ENCODE data around the gene DLX4.

Gene DLX4

DNA sequence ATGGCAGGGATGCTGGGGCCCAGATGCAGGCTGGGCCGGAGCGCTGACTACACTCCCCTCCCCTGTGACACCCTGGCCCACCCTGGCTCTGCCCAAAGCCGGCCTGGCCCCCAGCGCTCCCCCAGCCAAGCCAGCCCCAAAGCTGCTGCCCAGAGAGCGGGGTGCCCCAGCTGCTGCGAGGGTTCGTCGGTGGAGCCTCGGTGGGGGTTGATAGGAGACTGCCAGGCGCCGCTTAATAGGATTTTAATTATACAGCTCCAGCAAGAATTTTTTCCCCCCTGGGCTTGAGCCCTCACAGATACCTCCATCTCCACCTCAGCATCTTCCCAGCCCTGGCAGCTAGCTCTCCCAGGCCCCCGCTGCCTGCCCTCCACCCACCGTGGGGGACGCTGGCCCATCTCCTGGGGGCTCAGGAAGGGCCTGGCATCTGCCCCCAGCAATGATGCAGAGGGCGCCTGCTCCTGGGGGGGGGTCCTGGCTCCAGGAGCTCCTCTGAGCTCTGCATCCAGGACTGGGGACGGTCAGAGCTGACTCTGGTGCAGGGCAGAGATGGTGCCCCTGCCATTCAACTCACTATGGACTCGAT lies 36.8 kb upstream of the DLX4 start:
- H3K4me3 ChIP-seq (ENCODE audit: low read length) = no peak overlapping the region

DNA sequence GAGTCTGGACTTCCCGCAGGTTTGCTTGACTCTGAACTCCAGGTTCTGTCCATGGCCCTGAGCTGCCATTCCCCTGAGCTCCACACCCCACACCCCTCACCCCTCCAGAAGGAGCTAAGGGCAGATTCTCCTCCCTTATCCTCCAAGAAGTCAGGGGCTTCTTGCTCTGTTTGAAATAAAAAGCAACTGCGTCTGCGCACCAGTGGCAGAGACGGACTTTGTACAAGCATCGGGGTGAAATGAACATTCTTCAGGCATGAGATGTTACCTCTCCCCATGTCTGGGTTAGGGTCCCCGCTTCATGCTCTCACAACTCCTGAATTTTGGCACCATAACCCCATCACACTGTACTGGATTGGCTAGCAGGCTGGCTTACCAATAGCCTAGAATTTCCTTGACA lies 36.1 kb upstream of the DLX4 start:
- Histone ChIP-seq H3K9me3 (ENCODE audit: control insufficient read depth, low read length) (no peaks in the 10 kb centered on the region), H3K27me3 (ENCODE audit: control insufficient read depth, insufficient read depth, low read length) (peaks cover 35% of the 10 kb centered on the region), H3K4me1 (ENCODE audit: control insufficient read depth, insufficient read depth, low read length) (no peaks in the 10 kb centered on the region), H3K36me3 (ENCODE audit: control insufficient read depth, insufficient read depth, low read length) (no peaks in the 10 kb centered on the region), H3K9ac (ENCODE audit: low read length) (no peak overlapping the region), H3K4me3 (ENCODE audit: low read length) (no peak overlapping the region)

More for the DNA sequence above, 36.8 kb upstream of the DLX4 start:
- no peaks in the 10 kb centered on the region for H3K9me3 ChIP-seq (ENCODE audit: control insufficient read depth, low read length)
- no peaks in the 10 kb centered on the region for H3K4me1 ChIP-seq (ENCODE audit: control insufficient read depth, insufficient read depth, low read length)
- H3K36me3 ChIP-seq (ENCODE audit: control insufficient read depth, insufficient read depth, low read length) = no peaks in the 10 kb centered on the region
- H3K27me3 ChIP-seq (ENCODE audit: control insufficient read depth, insufficient read depth, low read length) = peaks cover 38% of the 10 kb centered on the region
- H3K9ac ChIP-seq (ENCODE audit: low read length) = no peak overlapping the region

DNA sequence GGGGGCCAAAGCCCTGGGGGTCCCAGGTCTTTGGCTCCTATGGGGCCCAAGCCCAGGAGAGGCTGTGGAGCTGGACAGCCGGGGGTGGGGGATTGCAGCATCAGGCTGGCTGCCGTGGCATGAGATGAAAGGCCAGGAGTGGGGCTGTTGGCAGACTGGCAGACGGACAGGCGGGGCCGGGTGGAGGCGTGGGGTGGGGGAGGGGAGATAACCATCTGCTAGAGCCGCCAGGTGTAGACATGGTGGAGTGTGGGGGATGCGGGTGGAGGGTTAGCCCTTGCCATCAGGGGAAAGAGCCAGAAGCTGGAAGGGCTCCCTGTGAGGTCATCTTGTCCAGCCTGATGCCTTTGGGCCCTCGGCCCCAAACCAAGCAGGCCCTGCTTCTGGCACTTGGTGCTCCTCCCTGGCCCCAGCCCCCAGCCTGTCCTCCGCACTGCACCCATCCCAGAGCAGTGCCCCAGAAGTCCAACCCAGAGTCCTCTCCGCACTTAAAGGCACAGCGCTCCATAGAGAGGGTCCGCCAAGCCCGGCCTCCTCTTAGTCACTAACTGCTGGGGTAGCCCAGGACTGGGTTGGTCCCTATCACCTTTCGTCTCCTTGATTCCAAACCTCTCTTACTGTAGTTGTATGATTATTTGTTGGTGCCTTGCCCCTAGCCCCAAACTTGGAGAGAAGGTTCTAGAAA lies 33.3 kb upstream of the DLX4 start:
- Histone ChIP-seq H3K4me1 (ENCODE audit: control insufficient read depth, insufficient read depth, low read length) (no peaks in the 10 kb centered on the region), H3K27me3 (ENCODE audit: control insufficient read depth, insufficient read depth, low read length) (peaks cover 31% of the 10 kb centered on the region), H3K4me3 (ENCODE audit: low read length) (no peak overlapping the region), H3K36me3 (ENCODE audit: control insufficient read depth, insufficient read depth, low read length) (no peaks in the 10 kb centered on the region), H3K9ac (ENCODE audit: low read length) (no peak overlapping the region), H3K9me3 (ENCODE audit: control insufficient read depth, low read length) (no peaks in the 10 kb centered on the region)

DNA sequence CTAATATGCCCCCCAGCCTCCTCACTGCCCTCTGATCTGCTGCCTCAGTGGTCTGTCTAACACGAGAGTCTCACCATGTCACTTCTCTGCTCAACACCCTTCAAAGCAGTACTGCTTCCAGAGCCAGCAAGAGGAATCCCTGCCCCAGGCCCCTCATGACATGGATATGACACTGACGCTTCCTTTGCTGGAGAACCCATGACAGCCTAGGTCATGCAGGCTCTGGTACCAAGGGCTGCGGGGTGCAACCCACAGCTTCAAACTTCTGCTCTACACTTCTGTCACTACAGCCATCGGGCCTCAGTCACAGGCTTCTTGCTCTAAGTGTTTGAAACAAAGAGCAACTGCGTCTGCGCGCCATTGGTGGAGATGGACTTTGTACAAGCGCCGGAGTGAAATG lies 32.6 kb upstream of the DLX4 start:
- Histone ChIP-seq H3K4me3 (ENCODE audit: low read length) (no peak overlapping the region), H3K27me3 (ENCODE audit: control insufficient read depth, insufficient read depth, low read length) (peaks cover 33% of the 10 kb centered on the region), H3K9me3 (ENCODE audit: control insufficient read depth, low read length) (no peaks in the 10 kb centered on the region), H3K9ac (ENCODE audit: low read length) (no peak overlapping the region), H3K4me1 (ENCODE audit: control insufficient read depth, insufficient read depth, low read length) (no peaks in the 10 kb centered on the region), H3K36me3 (ENCODE audit: control insufficient read depth, insufficient read depth, low read length) (no peaks in the 10 kb centered on the region)

DNA sequence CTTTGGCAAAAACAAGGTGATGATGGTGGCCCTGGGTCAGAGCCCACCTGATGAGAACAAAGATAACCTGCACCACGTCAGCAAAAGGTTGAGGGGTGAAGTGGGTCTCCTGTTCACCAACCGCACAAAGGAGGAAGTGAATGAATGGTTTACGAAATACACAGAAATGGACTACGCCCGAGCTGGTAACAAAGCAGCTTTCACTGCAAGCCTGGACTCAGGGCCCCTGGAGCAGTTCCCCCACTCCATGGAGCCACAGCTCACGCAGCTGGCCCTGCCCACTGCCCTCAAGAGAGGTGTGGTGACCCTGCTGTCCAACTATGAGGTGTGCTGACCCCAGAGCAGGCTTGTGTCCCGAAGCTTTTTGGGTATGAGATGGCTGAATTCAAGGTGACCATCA lies 29.7 kb upstream of the DLX4 start:
- Histone ChIP-seq H3K9me3 (ENCODE audit: control insufficient read depth, low read length) (no peaks in the 10 kb centered on the region), H3K9ac (ENCODE audit: low read length) (no peak overlapping the region), H3K4me3 (ENCODE audit: low read length) (no peak overlapping the region), H3K4me1 (ENCODE audit: control insufficient read depth, insufficient read depth, low read length) (no peaks in the 10 kb centered on the region), H3K27me3 (ENCODE audit: control insufficient read depth, insufficient read depth, low read length) (peaks cover 39% of the 10 kb centered on the region), H3K36me3 (ENCODE audit: control insufficient read depth, insufficient read depth, low read length) (no peaks in the 10 kb centered on the region)

DNA sequence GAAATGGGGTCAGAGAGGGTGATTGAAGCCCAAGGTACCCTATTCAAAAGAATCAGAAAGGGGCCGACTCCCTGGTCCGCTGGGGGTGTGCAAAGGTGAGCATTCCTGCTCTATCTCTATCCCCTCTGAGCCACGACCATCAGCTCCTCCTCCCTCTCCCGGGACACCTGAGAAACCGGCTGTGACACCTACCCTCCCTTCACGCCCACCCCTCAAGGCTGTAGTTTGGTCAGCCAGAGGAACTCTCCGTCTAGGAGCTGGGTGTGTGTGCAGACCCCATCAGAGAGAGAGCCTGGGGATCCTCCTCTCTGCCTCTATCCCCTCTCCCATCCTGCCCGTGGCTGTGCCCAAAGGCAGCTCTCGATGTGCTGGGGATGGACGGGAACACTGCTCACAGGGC lies 27.6 kb upstream of the DLX4 start:
- no peak overlapping the region for H3K9ac ChIP-seq (ENCODE audit: low read length)
- H3K27me3 ChIP-seq (ENCODE audit: control insufficient read depth, insufficient read depth, low read length) = peaks cover 40% of the 10 kb centered on the region
- no peaks in the 10 kb centered on the region for H3K36me3 ChIP-seq (ENCODE audit: control insufficient read depth, insufficient read depth, low read length)

DNA sequence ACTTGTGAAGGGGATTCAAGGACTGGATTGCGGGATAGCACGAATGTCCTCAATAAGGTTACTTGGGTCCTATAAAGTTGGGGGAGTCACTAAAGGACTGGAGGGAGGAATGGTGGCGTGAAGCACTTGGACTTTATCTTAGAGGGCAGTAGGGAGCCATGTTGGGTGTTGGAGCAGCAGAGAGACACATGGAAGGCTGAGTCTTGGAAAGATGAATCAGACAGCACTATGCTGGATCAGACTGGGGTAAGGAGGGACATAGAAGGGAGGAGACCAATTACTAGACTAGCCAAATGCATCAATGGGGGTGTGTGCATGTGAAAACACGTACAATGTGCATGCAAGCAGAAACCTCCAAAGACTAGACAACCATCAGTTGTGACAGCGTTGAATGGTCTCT lies 26.0 kb upstream of the DLX4 start:
- Histone ChIP-seq H3K36me3 (ENCODE audit: control insufficient read depth, insufficient read depth, low read length) (no peaks in the 10 kb centered on the region), H3K27me3 (ENCODE audit: control insufficient read depth, insufficient read depth, low read length) (peaks cover 48% of the 10 kb centered on the region), H3K4me1 (ENCODE audit: control insufficient read depth, insufficient read depth, low read length) (no peaks in the 10 kb centered on the region), H3K4me3 (ENCODE audit: low read length) (no peak overlapping the region), H3K9ac (ENCODE audit: low read length) (no peak overlapping the region), H3K9me3 (ENCODE audit: control insufficient read depth, low read length) (no peaks in the 10 kb centered on the region)

More for the DNA sequence above, 27.6 kb upstream of the DLX4 start:
- Histone ChIP-seq H3K4me1 (ENCODE audit: control insufficient read depth, insufficient read depth, low read length) (no peaks in the 10 kb centered on the region), H3K9me3 (ENCODE audit: control insufficient read depth, low read length) (no peaks in the 10 kb centered on the region), H3K4me3 (ENCODE audit: low read length) (no peak overlapping the region)

DNA sequence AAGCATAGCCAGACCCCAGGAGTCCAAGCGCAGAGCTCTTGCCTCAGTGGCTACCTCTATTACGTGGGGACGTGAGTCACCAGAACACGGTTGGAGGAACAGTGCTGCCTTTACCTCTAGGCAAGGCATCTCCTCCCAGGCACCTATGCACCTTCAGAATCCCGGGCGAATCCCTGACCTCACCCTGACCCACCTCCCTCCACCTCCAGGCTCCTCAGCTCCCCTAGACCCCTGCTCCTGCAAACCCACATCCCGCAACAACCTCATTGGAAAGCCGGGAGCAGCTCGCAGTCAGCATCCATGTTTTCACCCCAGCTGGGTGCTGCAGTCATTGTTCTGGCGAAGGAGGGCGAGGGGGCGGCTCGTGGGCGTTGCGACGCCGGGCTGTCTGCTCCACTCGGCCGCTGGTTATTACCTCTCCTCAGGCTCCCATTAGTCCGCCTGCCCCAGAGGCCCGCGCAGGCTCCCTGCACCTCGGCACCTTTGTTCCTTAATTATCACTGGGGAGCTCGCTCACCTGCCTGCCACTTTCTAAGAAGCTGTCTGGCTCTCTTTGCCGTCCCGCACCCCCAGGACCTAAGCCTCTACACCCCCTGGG lies 24.6 kb upstream of the DLX4 start:
- H3K4me3 ChIP-seq (ENCODE audit: low read length) = no peak overlapping the region
- no peaks in the 10 kb centered on the region for H3K36me3 ChIP-seq (ENCODE audit: control insufficient read depth, insufficient read depth, low read length)
- no peaks in the 10 kb centered on the region for H3K4me1 ChIP-seq (ENCODE audit: control insufficient read depth, insufficient read depth, low read length)
- no peak overlapping the region for H3K9ac ChIP-seq (ENCODE audit: low read length)
- no peaks in the 10 kb centered on the region for H3K9me3 ChIP-seq (ENCODE audit: control insufficient read depth, low read length)
- H3K27me3 ChIP-seq (ENCODE audit: control insufficient read depth, insufficient read depth, low read length) = peaks cover 57% of the 10 kb centered on the region

DNA sequence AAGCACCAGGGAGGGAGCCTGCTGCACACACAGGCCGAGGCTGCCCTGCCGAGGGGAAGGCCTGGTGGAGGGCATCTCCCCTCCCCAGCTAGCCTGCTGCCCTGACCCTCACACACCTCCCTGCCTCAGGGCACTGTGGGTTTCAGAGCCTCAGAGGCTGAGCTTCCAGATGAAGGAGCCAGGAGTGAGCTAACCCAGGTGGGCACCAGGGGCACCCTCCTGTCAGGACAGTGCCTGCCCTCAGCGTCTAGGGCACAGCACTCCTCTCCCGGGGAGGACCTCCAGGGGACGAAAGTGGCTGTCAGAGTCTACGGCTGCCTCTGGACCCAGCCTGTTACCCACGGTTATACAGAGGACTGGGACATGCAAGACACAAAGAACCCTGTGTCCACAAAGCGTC lies 22.8 kb upstream of the DLX4 start:
- Histone ChIP-seq H3K4me3 (ENCODE audit: low read length) (no peak overlapping the region), H3K36me3 (ENCODE audit: control insufficient read depth, insufficient read depth, low read length) (no peaks in the 10 kb centered on the region), H3K9ac (ENCODE audit: low read length) (no peak overlapping the region), H3K4me1 (ENCODE audit: control insufficient read depth, insufficient read depth, low read length) (no peaks in the 10 kb centered on the region), H3K9me3 (ENCODE audit: control insufficient read depth, low read length) (no peaks in the 10 kb centered on the region), H3K27me3 (ENCODE audit: control insufficient read depth, insufficient read depth, low read length) (peaks cover 59% of the 10 kb centered on the region)

DNA sequence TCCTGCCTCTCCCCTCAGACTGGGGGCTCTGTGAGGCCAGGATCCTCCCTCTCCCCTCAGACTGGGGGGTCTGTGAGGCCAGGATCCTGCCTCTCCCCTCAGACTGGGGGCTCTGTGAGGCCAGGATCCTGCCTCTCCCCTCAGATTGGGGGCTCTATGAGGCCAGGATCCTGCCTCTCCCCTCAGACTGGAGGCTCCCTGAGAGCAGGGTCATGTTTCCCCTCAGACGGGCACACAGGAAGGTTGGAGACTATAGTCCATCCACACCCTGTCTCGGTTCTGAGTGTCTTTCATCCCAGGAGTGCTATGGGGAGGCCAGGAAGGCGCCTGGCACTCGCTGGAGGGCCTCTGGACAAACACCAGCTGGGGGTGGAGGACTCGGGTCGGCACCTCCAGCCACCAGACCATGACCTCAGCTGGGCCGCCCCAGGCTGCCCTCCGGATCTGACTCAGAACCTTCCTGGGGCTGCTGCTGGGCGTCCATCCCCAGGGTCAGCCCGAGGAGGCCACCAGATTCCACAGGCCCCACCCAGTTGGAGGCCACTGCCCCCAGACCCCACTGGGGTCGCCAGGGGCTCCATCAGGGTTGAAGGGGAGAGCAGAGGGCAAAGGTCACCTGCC lies 21.9 kb upstream of the DLX4 start:
- Histone ChIP-seq H3K9ac (ENCODE audit: low read length) (no peak overlapping the region), H3K36me3 (ENCODE audit: control insufficient read depth, insufficient read depth, low read length) (no peaks in the 10 kb centered on the region), H3K4me1 (ENCODE audit: control insufficient read depth, insufficient read depth, low read length) (no peaks in the 10 kb centered on the region), H3K9me3 (ENCODE audit: control insufficient read depth, low read length) (no peaks in the 10 kb centered on the region), H3K4me3 (ENCODE audit: low read length) (no peak overlapping the region), H3K27me3 (ENCODE audit: control insufficient read depth, insufficient read depth, low read length) (peaks cover 58% of the 10 kb centered on the region)

DNA sequence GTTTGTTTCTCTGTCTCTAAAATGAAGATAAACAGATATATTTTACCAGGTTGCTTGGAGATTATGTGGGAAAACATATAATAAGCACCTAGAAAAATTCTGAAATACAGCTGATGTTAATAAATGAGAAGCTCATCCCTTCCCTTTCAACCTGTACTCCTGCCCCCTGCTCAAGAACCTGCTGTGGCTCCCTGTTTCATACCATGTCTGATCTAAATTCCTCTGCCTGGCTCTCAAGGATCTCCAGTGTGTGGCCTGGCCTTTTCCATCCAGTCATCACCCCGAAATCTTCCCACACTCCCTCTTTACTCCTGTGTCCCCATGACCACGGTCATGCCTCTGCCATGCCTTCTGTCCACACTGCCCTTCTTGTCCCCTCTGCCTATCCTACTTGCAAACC lies 19.4 kb upstream of the DLX4 start:
- no peaks in the 10 kb centered on the region for H3K9me3 ChIP-seq (ENCODE audit: control insufficient read depth, low read length)
- no peak overlapping the region for H3K9ac ChIP-seq (ENCODE audit: low read length)
- no peak overlapping the region for H3K4me3 ChIP-seq (ENCODE audit: low read length)
- no peaks in the 10 kb centered on the region for H3K36me3 ChIP-seq (ENCODE audit: control insufficient read depth, insufficient read depth, low read length)
- H3K4me1 ChIP-seq (ENCODE audit: control insufficient read depth, insufficient read depth, low read length) = no peaks in the 10 kb centered on the region
- peaks cover 47% of the 10 kb centered on the region for H3K27me3 ChIP-seq (ENCODE audit: control insufficient read depth, insufficient read depth, low read length)

DNA sequence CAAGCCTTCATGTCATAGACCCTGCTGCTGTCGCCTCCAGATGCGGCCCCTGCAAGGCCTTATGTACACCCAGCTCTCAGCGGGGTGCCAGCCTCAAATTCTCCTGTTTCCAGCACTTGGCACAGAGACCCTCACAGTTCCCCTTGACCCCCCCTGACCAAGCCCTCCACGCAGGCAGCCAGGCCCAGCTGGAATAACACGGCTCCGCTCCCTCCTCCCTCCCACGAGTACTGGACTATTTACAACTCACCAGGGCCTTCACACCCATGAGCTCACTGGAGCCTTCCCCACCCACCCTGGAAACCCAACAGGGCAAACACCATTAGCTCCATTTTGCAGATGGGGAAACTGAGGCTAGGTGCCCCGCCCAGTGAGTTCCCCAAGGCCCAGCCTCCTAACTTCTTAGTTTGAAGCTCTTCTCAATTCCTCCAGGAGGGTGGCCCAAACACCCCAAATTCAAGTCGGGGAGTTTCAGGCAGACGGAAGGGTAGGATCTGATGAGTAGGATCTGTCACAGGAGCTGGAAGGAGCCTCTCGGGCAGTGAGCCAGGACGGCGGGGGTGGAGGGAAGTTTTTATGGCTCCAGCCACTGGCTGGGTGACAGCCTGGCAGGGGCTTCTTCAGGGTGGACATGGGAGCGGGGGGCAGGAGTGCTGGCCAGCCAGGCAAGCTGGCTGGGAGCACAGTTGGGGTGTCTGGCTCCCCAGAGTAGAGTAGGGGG lies 17.5 kb upstream of the DLX4 start:
- Histone ChIP-seq H3K9me3 (ENCODE audit: control insufficient read depth, low read length) (no peaks in the 10 kb centered on the region), H3K4me1 (ENCODE audit: control insufficient read depth, insufficient read depth, low read length) (no peaks in the 10 kb centered on the region), H3K36me3 (ENCODE audit: control insufficient read depth, insufficient read depth, low read length) (no peaks in the 10 kb centered on the region), H3K27me3 (ENCODE audit: control insufficient read depth, insufficient read depth, low read length) (peaks cover 39% of the 10 kb centered on the region), H3K4me3 (ENCODE audit: low read length) (no peak overlapping the region), H3K9ac (ENCODE audit: low read length) (no peak overlapping the region)
